Measurements from ENCODE around the gene VKORC1L1.
"Not testable (repeated sequence)": the region's sequence is repeated elsewhere in the genome, so short reads cannot be mapped to it uniquely, and the experiment has no call there.

Gene VKORC1L1

GRCh38 chr7:65945787-65946186, 72.9 kb downstream of the VKORC1L1 start:
- not testable (repeated sequence) for FAIRE-seq

- FAIRE-seq = no peak
Measured at GRCh38 chr7:65946904-65947303, 74.0 kb downstream of the VKORC1L1 start.

DNA sequence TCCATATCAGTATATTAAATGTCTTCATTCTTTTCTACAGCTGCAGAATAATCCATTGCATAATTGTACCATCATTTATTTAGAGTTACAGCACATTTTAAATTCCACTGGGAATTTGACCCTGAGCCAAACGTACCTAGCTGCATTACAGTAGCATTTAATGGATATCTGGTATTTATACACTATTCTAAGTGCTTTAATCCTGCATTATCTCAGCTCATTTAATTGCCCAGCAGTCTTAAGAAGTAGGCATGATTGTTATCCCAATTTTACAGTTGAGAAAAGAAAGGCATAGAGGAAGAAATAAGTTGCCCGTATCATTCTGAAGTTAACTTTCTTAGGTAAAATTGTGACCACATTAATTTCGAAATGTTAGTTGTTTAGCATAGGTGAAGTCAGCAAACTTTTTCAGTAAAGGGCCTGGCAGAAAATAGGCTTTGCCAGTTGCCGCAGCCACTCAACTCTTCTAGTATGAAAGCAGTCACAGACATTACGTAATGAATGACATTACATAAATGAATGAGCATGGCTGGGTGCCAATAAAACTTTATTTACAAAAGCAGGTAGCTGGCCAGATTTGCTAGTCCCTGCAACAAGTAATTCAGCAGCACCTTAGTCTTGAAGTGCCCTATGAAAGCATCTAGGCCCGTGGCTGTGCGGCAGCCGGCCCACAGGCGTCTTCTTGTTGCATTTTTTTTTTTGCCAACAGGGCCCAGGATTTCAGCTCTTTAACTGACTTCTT, 79.1 kb downstream of the VKORC1L1 start:
- FAIRE-seq = no peak

GRCh38 chr7:65953001-65953720, 80.3 kb downstream of the VKORC1L1 start:
- no peak for FAIRE-seq

GRCh38 chr7:65953890-65954450, 81.1 kb downstream of the VKORC1L1 start:
- FAIRE-seq = no peak

GRCh38 chr7:65955718-65956117, 82.8 kb downstream of the VKORC1L1 start:
- FAIRE-seq = no peak

GRCh38 chr7:65960351-65961074, 87.6 kb downstream of the VKORC1L1 start:
- FAIRE-seq = no peak

DNA sequence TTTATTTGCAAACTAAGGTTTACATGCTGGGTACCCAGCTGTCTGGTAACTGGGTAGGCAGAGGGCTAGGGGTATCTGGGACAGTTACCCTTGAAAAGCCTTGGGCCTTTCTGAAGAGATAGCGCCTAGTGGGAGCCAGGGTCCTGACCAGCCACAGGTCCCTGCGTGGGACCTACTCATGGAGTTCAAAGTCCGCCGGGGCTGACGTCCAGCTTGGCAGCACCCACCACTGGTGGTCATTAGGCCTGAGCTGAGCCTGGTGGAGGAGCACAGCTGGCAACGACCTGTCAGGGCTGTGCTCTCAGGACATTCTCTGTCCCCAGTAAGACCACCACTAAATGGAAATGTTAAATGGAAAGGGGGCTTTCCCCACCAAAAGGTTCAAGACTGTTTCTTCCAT, 89.2 kb downstream of the VKORC1L1 start:
- no peak for FAIRE-seq

GRCh38 chr7:65964671-65965070, 91.8 kb downstream of the VKORC1L1 start:
- not testable (repeated sequence) for FAIRE-seq

DNA sequence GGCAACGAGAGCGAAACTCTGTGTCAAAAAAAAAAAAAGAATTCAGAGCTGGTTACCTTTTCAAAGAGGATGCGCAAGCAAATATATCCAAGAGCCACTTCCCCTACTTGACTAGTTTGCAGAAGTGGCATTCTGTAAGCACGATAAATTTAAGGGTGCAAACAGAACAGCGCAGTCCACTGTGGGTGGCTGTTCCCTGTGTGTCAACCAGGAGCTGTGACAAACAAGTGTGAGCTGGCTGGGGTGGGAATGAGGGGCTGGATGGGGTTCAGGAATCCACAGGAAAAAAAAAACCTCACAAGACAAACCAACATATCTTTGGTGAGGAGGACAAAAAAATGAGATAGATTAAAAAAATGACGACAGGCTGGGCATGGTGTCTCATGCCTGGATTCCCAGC, 93.3 kb downstream of the VKORC1L1 start:
- no peak for FAIRE-seq

DNA sequence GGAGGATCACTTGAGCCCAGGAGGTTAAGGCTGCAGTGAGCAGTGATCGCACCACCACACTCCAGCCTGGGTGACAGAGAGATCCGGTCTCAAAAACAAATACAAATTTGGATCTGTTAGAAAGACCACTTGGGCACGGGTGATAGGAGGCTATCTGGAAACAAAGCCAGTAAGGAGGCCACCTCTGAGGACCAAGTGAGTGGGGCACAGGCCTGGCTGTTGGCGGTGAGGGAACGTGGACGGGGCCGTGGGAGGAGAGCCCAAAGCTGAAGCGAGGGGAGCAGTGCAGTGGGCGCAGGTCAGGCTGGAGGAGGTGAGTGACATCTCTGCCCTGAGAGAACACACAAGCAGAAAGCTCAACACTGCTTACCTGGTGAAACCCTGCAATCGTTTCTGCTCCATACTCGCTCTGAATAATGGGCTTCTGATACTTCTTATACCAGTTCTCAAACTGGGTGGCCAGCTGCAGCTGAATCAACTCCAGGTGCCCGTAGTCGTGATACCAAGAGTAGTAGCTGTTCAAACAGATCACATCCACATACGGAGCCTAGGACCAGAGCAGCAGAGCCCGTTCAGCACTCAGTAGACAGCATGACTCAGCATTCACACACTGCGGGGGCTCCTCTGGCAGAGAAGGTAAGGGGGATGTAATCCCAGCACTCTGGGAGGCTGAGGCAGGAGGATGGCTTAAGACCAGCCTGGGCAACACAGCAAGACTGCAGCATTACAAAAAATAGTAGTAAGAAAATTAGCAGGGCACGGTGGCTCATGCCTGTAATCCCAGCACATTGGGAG, 94.7 kb downstream of the VKORC1L1 start:
- FAIRE-seq = no peak

DNA sequence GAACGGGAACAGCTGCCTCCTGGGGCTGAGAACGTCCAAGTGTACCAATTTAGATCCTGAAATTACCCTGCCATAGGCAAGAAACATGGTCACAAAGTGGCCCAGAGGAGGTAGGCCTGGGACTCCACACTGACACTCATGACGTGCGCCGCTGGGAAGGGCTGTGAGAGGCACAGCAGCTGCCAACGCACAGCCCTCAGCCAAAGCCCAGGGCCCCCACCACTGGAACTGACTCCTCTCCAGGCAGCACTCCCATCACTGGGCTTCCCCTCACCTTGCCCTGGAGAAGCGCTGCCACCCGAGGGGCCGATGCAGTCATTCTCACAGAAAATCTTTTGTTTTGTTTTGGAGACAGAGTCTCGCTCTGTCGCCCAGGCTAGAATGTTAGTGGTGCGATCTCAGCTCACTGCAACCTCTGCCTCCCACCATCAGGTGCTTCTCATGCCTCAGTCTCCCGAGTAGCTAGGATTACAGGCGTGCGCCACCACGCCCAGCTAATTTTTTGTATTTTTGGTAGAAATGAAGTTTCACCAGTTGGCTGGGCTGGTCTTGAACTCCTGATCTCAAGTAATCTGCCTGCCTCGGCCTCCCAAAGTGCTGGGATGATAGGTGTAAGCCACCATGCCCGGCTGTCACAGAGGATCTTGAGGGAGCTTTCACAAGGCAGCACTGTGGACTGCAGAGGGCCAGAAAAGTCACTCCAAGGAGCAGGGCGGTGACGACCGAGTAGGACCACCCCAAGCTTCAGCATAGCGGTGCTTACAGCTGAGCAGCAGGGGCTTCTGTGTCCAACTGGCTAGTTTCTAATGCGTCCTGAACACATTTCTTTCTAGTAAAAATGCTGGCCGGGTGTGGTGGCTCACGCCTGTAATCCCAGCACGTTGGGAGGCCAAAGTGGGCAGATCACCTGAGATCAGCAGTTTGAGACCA, 95.6 kb downstream of the VKORC1L1 start:
- FAIRE-seq = no peak

DNA sequence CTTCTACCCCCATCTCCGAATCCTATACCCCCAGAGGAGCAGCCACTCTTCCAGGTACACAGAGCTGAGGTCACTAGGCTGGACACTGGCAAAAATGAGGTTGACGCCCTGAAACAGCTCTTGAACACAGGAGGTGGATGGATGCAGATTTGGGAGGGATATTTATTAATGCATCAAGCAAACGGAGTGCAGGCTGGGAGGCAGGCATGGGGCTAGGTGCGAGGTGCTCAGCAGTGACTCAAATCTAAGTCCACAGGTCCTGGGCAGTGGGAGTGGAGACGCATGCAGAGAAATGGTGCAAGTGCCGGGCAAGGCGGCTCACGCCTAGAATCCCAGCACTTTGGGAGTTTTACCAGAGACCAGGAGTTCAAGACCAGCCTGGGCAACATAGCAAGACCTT, 98.1 kb downstream of the VKORC1L1 start:
- FAIRE-seq = no peak

GRCh38 chr7:65972976-65973375, 100.1 kb downstream of the VKORC1L1 start:
- FAIRE-seq = no peak

DNA sequence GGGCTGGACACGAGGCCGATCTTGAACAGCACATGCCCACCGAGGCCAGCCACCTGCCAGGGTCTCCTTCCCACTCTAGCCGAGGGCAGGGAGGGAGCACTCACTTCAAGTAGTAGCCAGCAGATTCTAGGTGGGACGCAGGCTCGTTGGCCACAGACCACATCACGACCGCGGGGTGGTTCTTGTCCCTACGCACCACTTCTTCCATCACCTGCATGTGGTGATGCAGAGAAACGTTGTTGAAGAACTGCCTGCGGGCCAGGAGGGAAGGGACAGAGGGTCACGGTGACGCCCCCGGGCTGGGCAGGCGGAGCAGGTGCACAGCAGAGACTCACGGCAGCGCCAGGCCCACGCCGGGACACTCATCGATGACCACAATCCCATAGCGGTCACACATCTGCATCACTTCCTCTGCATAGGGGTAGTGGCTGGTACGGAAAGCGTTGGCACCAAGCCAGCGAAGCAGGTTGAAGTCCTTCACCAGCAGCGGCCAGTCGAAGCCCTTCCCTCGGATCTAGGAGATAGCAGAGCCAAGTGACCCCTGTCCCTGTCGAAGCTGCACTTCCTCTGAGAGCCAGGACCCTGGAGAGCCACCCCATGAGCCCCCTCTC, 101.4 kb downstream of the VKORC1L1 start:
- FAIRE-seq = no peak

GRCh38 chr7:65974876-65975275, 102.0 kb downstream of the VKORC1L1 start:
- no peak for FAIRE-seq

DNA sequence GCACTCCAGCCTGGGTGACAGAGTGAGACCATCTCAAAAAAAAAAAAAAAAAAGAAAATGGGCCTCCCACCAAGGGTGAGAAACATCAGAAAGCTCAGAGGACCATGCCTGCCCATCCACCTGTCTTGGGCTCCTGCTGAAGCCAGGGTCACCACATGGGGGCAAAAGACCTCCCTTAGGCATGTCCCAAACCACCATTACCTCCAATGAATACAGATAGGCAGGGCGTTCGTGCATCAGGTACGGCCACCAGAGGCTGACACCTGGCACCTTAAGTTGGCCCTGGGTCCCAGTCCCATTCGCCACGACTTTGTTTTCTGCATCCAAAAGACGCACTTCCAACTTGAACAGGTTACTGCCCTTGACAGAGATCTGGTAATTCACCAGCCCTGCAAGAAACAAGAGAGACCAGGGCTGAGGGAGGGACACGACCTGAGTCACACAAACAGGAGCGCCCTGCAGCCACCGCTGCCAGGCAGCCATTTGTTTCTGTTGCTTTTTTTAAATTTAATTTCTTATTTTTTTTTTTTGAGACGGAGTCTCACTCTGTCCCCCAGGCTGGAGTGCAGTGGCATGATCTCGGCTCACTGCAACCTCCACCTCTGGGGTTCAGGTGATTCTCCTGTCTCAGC, 103.1 kb downstream of the VKORC1L1 start:
- FAIRE-seq = no peak

GRCh38 chr7:65976659-65977196, 103.9 kb downstream of the VKORC1L1 start:
- FAIRE-seq = no peak

- FAIRE-seq = no peak
Measured at GRCh38 chr7:65978891-65979582, 106.2 kb downstream of the VKORC1L1 start.
